NCI-H1694 (cell line): ENCODE results near the gene DST.
"Not testable (repeated sequence)": the region's sequence is repeated elsewhere in the genome, so short reads cannot be mapped to it uniquely, and the experiment has no call there.

Experiments used
- DNase-seq: peaks from one replicate; lab custom pipeline; 2025; lab: John Stamatoyannopoulos, UW

Gene DST

GRCh38 chr6:56571605-56572004 lies 71.1 kb downstream of the DST start:
- no peak for DNase-seq

DNA sequence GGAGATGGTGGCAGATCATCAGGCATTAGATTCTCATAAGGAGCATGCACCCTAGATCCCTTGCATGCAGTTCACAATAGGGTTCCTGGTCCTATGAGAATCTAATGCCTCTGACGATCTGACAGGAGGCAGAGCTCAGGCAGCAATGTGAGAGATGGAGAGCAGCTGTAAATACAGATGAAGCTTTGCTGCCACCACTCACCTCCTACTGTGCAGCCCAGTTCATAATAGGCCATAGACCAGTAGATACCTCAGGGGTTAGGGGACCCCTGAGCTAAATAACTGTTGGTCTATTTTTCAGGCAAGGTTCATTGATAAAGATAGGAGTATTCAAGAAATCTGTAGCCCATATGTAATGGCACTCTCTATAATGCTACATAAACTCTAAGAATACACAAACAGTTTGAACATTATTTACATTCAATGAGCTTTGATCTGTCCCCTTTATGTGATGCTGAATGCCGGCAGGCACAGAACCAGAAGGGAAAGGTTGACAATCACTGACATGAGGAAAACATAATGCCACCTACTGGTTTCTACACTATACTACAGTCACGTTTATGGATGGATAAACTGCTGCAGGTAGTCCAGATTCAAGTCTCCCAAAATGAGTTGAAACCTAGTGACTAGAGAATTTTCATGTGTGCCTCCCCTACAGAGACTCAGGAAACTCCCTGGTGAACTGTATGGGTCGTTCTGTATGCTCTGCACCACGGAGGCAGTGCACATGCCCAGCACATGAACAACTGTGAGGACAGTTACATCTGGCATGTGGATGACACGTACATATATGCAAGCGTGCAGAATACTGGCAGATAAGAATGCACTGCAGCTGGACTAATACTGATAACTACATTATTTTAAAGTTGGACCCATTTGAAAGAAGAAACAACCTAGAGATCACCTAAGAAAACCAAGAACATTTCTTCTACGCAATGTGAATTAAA lies 72.0 kb downstream of the DST start:
- DNase-seq, result peak; percentile 7

GRCh38 chr6:56567501-56567900 lies 75.2 kb downstream of the DST start:
- DNase-seq, result no peak

DNA sequence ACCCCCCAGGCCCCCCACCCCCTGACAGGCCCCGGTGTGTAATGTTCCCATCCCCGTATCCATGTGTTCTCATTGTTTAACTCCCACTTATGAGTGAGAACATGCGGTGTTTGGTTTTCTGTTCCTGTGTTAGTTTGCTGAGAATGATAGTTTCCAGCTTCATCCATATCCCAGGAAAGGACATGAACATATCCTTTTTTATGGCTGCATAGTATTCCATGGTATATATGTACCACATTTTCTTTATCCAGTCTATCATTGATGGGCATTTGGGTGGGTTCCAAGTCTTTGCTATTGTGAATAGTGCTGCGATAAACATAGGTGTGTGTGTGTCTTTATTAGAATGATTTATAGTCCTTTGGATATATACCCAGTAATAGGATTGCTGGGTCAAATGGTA lies 80.0 kb downstream of the DST start:
- DNase-seq, result not testable (repeated sequence)

DNA sequence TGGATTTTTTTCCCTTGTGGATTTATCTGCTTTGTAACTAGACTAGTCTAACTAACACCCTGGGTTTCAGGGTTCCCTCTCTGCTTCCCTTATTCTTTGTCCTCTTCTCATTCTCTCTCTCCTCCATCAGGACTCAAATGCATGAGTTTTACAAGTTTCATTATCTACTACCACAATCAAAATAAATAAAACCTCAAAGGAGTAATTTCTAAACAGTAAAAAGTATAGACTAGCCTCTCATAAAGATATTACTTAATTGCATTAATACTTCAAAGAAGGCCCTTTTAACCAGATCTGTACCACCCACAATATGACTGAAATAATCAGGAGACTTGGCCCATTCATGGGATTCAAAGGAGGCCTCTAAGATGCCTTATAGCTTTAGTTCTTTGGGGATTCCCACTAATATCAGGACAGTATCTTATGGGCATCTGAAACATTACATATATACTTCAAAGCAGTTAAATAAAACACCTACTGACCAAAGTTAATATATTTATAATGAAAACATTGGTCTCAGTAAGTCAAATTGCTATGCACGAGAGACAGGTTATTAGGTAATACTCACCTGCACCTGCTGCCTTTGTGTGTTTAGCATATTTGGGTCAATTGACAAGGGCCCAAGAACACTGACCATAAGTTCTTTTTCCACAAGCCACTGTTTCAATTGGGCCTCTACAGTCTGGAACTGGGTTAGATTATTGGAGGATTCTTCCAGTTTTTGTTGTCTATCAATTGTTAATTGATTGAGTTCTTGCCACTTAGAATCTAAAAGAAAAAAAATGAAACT lies 85.7 kb downstream of the DST start:
- DNase-seq, result no peak

DNA sequence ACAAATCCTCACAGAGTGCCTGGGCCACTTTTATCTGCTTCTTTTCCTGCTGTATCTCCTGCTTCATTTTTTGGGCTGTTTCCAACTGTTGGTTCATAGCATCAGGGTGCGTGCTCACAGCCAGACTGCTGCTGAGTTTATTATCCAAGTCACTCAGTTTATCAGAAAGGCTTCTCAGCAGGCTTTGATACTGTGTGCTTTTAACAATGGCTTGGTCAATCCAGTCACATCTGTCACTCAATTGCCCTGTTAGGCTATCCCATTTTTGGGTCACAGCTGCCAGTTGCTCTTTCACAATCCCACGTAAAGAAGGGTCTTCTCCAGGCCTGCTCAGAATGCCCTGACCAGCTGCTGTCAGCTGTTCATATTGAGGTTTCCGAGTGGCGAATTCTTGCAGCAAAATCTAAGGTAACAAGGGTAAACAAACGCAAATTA lies 87.2 kb downstream of the DST start:
- DNase-seq, result no peak

DNA sequence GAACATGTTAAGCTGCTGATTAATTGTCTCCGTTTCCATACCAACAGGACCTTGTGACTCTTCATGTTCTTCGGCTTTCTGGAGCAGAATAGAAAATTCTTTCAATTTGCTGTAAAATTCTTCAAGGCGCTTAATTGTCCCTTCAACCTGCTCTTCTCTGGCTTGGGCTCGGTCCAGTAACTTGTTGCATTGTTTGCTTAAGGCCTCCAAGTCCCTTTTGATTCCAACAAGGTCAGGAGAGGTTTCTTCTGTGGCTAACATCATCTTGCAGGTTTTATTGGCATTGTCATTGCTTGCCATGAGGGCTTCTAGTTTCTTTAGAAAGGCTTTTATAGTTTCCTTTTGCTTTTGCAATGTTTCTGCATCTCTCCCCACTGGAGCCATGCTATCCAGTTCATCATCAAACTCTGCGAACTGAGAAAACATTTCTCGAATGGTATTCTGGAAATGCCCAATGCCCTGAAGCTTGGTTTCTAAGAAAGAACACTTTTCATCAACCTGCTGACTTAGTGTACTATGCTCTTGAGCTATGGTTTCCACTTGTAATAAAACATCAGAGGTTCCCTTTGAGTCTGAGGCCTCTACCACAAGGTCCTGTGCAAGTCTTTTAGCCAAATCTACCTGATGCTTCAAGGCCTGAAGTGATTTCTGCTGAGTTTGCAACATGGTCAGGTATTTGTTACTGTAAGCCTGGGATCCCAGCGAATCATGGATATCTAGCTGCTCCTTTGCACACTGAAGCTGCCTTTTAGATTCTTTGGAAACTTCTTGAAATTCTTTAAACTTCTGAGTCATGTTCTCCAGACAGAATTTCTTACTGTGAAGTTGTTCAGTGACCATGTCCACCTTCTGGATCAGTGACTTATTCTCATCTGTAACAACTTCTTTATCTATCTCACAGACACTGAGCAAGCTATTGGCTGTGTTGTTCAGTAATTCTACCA lies 90.2 kb downstream of the DST start:
- no peak for DNase-seq

DNA sequence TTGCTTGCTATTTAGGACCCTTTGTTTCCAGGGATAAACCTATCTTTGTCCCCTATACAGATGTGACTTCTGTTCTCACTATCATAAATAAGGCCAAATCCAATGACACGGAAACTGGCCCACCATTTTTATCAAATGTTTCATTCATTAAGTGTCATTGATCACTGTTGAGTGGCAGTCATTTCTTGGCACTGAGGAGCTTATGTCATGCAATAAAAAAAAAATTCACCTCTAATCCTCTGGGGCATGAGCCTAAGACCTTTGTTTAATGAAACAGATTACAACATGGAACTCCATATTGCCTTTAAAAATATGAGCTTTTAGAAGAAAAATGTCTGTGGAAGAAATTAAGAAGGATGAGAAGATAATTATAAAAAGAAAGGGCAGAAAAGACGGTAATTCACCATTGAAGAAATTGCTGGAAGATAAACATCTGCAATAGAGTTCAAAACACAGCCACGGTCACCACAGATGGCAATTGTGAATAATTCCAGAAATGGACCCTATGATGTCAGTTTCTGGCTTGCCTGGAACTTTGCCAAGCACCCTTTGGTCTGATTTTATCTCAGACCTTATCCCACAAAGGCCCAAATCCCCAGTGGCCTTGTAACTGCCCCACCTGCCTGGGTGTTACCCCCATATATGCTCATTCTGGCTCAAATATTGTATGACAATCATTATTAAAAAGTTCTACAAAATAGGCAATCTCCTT lies 91.1 kb downstream of the DST start:
- DNase-seq, result no peak

DNA sequence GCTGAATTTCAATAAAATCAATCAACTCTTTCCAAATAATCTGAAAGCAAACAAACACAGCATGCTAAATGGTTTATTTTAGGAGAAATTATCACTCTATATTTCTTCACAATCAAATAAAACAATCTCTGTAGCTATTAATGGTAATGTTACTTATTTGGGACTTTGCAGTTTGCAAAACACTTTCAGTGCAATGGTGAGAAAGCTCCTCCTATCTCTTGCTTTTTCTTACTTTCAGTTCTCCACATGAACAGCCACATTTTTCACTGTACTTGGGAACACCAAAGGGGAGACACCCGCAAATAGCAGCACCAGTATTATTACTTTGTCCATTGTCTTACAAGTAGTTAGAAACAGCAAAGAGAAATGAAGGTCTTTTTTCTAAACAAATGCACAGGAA lies 92.4 kb downstream of the DST start:
- no peak for DNase-seq

GRCh38 chr6:56549014-56549413 lies 93.7 kb downstream of the DST start:
- DNase-seq, result no peak

DNA sequence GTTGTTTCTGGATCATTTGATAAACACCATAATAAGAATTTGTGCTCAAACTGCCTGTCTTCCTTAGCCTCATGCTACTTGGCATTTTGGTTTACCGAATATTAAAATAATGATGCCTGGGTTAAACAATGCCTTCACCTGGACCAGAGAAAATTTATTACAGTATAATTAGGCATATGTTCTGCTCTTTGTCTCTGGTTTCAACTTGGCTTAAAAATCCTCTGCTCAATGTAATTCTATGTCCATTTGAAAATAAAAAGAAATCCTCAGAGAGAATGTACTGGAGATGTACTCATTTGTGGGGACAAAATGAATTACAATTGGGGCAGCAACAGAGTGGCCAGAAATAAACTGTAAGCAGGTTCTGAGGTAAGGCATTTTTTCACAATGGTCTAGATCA lies 95.0 kb downstream of the DST start:
- no peak for DNase-seq

DNA sequence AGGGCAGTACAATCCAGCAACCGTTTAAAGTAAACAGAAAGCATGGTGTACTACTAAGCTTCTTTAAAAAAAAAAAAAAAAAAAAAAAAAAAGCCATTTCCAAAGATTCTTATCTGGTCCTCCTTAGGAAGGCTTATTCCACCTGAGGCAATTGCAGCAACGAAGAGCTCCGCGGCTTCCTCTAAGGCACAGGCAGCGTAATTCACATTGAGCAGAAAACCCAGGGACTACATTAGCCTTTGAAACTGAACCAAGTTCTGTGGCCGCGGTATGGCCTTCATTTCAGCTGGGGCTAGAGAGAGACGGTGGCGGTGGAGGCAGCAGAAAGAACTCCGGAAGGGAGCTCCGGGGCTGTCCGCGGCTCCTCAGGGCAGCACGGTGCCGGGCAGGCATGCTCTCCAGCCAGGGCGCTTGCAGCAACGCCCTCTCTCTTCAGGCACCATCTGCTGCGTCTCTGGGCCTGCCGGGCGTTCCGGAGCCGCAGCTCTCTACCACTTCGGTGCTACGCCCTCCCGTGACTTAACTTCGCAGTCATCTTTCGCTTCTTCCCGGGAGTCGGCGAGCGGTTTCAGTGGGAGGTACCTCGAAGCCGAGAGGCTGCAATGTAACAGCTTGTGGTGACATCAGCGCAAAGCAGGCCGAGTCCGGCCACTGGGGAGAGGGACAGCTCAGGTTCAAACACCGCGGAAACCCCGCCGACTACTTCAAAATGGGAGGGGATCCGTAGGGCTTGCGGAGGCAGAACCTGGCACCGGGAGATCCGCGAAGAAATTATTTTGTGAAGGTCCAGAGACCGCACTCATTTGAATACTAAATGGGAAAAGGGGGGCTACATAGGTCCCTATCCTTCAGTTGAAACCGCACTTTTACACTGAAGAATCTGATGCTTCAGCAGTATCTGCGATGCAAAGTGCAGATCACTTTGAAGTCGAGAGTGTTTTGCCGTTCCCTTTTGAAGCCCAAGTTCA lies 100.0 kb downstream of the DST start:
- no peak for DNase-seq

DNA sequence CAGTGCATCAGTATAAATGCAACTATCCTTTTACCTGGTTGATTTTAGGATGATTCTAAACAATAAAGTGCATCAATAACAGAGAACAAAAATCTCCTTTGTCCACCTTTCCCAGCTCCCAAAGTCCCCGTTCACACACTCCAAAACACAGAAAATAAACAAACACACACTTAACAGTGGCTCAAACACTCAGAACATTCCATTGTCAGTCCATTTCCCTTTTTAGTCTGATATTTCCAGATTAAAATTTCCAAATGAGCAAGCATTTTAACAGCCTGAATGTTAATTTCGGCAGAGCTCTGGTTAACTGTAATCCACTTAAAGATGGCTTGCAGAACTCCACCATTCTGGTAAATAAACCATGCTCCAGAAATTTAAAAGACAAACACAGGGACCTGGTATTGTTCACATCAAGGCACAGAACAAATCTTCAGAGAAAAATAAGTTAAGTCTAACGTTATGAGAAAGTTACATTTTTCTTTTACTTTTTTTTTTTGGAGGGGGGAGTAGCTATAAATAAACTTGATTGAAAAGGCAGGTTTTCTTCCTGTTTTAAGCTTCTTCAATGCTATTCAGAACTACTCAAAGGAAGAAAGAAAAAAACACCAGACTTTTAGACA lies 100.8 kb downstream of the DST start:
- DNase-seq, result no peak

DNA sequence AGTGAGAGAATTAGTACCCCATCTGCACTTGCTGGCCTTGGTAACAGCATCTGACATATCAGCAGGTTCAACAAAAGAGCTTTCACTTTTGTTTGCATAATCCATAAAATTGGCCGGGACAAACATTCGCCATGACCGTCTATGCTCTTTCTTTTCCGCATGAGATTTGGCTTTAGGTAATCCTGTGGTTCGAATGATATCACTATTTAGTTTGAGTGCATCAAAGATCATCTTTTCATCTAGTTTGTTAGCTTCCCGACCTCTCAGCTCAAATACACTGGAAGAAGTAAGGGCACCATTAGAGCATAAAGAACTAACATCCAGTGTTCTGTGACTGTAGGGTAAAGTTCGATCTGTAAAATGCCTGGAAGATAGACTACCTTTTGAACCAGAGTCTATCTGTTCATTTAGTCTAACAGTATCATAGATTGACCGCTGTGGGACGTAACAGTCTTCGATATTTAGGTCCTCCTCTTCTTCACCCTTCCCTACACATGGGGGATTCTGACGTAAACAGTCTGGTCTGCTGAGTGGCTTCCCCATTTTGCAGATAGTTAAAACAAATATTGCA lies 101.6 kb downstream of the DST start:
- DNase-seq, result no peak

DNA sequence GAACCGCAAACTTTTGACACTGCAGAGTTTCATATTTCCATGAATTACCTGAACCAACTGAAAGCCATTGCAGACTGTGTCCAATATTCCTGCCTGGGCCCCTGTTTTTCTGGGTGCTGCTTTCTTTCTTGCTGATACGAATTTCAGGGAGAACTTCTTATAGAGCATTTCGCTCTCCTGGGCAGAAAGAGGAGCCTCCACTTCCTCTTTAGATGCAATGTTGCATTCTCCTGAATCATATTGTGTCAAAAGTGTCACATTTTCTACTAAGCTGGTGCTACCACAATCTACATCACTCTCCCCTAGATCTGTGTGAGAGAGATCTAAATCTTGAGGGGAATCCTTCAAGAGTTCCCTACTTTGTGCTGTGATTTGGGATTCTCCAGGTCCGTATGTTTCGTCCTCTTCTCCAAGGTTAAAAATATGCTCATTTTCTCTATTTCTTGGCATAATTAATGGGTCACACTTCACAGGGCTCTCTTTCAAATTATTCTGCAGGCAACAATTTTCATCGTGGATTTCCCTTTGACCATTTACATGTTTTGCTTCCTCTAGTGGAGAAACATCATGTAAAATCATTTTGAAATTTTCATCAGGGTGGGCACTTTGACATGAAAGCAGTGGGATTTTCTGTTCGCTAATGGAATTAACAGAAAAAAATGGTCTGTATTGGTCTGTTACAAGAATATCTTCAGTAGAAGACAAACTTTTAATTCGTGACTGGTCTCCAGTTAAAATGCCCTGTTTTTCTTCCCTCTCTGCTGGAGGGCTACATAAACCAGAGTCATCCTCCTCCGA lies 102.3 kb downstream of the DST start:
- no peak for DNase-seq

DNA sequence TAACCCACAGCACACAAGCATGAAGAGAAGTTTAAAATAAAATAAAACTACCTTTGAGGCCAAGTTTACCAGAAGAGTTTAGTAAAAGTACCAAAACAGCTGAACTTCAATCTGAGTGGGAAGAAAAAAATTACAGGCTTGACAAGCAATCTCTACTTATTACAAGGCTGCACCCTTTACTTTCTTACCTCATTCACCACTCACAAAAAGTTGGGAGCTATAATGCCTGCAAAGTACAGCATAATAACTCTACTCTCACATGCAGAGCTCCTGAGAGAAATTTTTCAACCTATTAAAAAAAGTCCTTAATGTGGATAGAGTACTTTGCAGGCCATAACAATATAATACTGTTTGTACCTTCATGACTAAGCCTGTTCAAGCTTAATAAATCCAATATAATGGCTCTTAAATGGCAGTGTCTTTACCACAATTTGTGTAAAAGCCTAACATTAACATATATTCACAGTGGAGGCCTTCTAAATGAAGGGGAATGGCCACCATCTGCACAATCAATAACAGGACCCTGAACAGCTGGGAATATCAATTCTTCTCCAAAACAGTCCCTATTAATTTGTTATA lies 103.1 kb downstream of the DST start:
- DNase-seq, result no peak

GRCh38 chr6:56538851-56539250 lies 103.8 kb downstream of the DST start:
- no peak for DNase-seq

DNA sequence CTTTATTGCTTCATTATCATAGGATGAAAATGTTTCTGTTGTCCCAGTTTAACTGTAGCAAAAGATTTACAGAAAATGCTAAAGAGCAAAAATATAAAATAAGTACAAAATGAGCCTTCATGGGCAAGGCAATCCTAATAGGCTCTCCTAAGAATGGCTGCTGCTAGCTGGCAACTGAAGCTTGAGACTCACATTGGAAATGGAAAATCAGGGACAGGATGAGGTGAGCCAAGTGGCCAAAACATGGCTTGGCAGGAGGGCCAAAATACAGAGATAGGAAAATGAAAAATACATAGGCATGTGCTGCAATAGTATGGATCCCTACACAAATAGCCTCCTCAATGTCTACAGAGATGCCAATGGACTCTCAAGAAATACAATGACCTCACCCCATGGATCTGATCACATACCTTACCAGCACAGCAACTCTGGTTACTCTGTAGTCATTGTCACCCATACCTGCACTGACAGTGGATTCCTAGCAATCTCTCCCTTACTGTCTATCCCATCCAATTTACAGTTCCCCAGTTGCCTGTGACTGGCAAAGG lies 105.4 kb downstream of the DST start:
- DNase-seq, result no peak
